Left ventricle myocardium inferior (tissue), 1 donor: ENCODE measurements around the gene PATJ. TPM values are rescaled to one million over a fixed set of nuclear protein-coding genes. Genes with fewer than 3 reads are reported as not detected.
A peak's percentile ranks its signal among the peaks of the same experiment; 100 is the strongest.

Source experiments
- DNase-seq: peaks from one replicate; pipeline ENCODE4 v3.0.0-alpha.2; 2020
- H3K27ac ChIP-seq: fragments of 200-600 bp; replicated peaks from 2 replicates; pipeline ENCODE4 v1.8.0; 2021
- H3K27me3 ChIP-seq: fragments of 200-600 bp; 2 replicates; pipeline ENCODE4 v1.8.0; 2021; ENCODE audit warnings: low read depth
- H3K36me3 ChIP-seq: fragments of 200-600 bp; 2 replicates; pipeline ENCODE4 v1.8.0; 2021
- H3K4me1 ChIP-seq: fragments of 200-600 bp; 2 replicates; pipeline ENCODE4 v1.8.0; 2021
- H3K4me3 ChIP-seq: fragments of 200-600 bp; 2 replicates; pipeline ENCODE4 v1.8.0; 2021; ENCODE audit warnings: mild to moderate bottlenecking, moderate library complexity
- H3K9me3 ChIP-seq: fragments of 200-600 bp; replicated peaks from 2 replicates; pipeline ENCODE4 v1.8.0; 2021
- CTCF ChIP-seq: fragments of 200-600 bp; IDR thresholded peaks from 2 replicates; pipeline ENCODE4 v1.8.0; 2021; ENCODE audit warnings: antibody characterized with exemption, mild to moderate bottlenecking, borderline replicate concordance
- intact Hi-C: fragments of 100-400 bp; cut with micrococcal nuclease; formaldehyde crosslinking; loops from one replicate; pipeline ENCODE4 v1.11.0; 2022
- total RNA-seq: library from RNA; stranded (reverse); fragmentation: NEBNext Ultra II Directional; extraction: Animal tissue kit (Norgen Biotek cat#: 25700); gene quantifications from one replicate; pipeline ENCODE4 v1.2.1, GENCODE V29; 2021
- donor health status: DM: no; HTN: yes; CAD: no; lungs with severe emphysema.

The PATJ gene
- total RNA-seq, 1 donor from 2014 or later = 166 TPM

DNA sequence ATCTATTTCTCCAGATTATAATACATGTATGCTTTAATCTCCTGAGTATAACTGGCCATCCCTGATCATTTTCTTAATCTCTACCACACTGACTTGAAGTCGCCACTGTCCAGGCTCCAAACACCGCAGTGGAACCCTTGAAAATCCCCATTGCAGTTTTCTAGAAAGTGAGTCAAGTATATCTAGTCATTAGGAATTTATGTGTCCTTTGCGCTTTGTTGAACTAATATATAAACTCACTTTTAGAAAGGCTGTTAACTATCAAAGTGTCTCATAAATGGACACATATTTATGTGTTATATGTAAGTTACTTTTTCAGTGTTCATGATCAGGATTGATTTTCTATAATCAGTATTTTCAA lies 211.5 kb downstream of the PATJ start:
- H3K27ac ChIP-seq = peak overlapping the region; percentile 87
- H3K4me1 ChIP-seq = peaks cover 19% of the 10 kb centered on the region
- H3K36me3 ChIP-seq = no peaks in the 10 kb centered on the region
- H3K4me3 ChIP-seq = peak overlapping the region; percentile 60
- no peak for DNase-seq
- intact Hi-C loops = loop anchor here (10.0 kb wide), 1 partner anchor 111 kb away; no protein-coding TSS in a partner anchor
- no peak for TF ChIP-seq CTCF
- H3K27me3 ChIP-seq = no peaks in the 10 kb centered on the region
- H3K9me3 ChIP-seq = no peaks in the 10 kb centered on the region

GRCh38 chr1:61955261-61955660 lies 213.0 kb downstream of the PATJ start:
- Histone ChIP-seq H3K27ac (peak overlapping the region; percentile 46), H3K9me3 (no peaks in the 10 kb centered on the region), H3K27me3 (no peaks in the 10 kb centered on the region), H3K4me3 (no peak overlapping the region), H3K4me1 (peaks cover 19% of the 10 kb centered on the region), H3K36me3 (no peaks in the 10 kb centered on the region)
- intact Hi-C loops = loop anchor here (10.0 kb wide), 1 partner anchor 110 kb away; no protein-coding TSS in a partner anchor
- TF ChIP-seq CTCF = no peak
- no peak for DNase-seq

DNA sequence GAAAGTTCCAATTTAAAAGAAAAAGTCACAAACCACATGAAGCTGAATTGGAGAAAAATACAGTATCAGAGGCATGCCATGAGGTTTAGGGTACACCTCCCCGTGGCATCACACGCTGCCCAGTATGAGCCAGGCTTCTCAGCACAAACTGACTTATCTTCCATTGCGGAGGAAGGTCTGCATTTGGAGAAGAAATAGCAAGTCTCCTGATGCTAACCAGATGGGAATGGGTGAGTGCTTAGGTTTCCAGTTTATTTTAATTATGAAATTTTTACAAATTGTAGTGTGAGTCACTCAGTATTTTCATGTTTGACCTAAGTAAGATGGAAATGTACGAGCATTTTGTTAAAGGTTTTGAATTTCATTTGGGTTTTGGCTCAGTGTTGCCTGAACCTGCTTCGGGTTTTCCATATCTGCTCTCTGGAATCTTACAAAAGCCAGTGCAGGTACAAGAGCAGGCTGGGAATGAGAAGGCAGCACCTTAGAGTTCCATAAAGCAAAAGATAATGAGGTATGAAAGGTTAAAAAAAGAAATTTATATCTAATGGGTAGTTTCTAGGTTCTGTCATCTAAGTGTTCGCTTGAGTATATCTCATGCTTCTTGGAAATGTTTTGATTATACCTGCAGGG lies 213.9 kb downstream of the PATJ start:
- intact Hi-C loops = loop anchor here (10.0 kb wide), 1 partner anchor 109 kb away; no protein-coding TSS in a partner anchor

GRCh38 chr1:61956784-61957183 lies 214.5 kb downstream of the PATJ start:
- peak overlapping the region; percentile 46 for H3K27ac ChIP-seq
- no peak for DNase-seq
- H3K4me1 ChIP-seq = peaks cover 5% of the 10 kb centered on the region
- no peak overlapping the region for H3K4me3 ChIP-seq
- H3K27me3 ChIP-seq = no peaks in the 10 kb centered on the region
- intact Hi-C loops = loop anchor here (10.0 kb wide), 1 partner anchor 108 kb away; no protein-coding TSS in a partner anchor
- no peaks in the 10 kb centered on the region for H3K9me3 ChIP-seq
- no peak for TF ChIP-seq CTCF
- H3K36me3 ChIP-seq = no peaks in the 10 kb centered on the region

More for the DNA sequence above, 213.9 kb downstream of the PATJ start:
- peaks cover 12% of the 10 kb centered on the region for H3K4me1 ChIP-seq
- no peaks in the 10 kb centered on the region for H3K27me3 ChIP-seq
- H3K9me3 ChIP-seq = no peaks in the 10 kb centered on the region
- no peaks in the 10 kb centered on the region for H3K36me3 ChIP-seq
- DNase-seq = no peak
- peak overlapping the region; percentile 16 for H3K4me3 ChIP-seq
- no peak for TF ChIP-seq CTCF
- peak overlapping the region; percentile 46 for H3K27ac ChIP-seq

DNA sequence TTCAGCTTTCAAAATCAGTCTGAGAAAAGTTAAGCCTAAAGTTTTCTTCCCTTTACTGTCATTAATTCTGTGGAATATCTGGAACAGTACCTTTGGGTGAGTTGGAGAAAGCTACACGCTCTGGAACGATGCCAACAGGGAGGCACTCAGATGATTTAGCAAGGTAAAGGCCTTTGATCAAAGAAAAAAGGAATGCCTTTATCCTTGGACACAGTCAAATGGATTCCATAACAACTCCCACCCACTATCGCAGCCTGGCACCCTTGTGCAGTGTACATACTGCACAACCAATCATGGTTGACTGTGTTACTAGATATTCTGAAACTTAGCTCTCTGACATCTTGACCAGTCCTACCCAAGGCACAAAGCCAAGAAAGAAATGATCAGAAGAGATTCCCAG lies 218.7 kb downstream of the PATJ start:
- Histone ChIP-seq H3K27me3 (no peaks in the 10 kb centered on the region), H3K27ac (no peak overlapping the region), H3K36me3 (no peaks in the 10 kb centered on the region), H3K4me1 (peaks cover 15% of the 10 kb centered on the region), H3K4me3 (no peak overlapping the region), H3K9me3 (no peaks in the 10 kb centered on the region)
- intact Hi-C loops = no loop called here
- no peak for TF ChIP-seq CTCF
- DNase-seq = no peak
